ENCODE results near the gene DPH2.

DPH2 gene

DNA sequence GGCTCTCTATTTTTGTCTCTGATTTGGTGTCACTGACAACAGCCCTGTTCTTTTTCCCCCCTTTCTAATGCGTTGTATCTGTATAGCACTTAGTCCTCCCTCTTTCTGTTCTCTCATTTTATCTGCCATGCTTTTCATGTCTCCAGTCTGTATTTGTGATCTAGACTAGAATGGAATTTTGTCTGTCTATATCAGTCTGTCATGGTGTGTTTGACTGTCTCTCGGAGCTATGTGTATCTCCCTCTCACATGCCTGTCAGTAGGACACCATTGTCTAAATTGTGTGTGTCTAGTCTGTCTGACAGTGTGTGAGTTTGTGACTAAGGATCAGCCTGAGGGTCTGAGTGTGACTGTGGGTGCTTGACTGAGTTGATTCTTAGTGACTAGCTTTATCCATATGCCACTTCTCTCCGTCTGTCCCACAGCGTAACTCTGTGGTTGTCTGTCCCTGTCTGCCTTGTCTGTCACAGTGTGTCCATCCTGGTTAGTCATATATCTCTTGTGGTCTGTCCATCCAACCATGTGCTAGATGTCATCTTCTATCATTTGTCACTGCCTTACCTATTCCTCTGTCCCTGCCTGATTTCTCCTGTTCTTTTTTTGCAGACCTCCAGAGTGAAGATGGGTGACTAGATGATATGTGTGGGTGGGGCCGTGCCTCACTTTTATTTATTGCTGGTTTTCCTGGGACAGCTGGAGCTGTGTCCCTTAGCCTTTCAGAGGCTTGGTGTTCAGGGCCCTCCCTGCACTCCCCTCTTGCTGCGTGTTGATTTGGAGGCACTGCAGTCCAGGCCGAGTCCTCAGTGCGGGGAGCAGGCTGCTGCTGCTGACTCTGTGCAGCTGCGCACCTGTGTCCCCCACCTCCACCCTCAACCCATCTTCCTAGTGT is 7.8 kb downstream of the DPH2 start:
- DNase-seq (ENCODE audit: low spot score) = no peak
- TF ChIP-seq CTCF (IDR thresholded peaks at IDR 0.05; ENCODE audit: extremely low read depth, insufficient read depth, missing control alignments) = no peak
- in situ Hi-C loops (cut with MboI; ENCODE audit: low pct_unique_long_range_greater_than_20kb, low sequenced_read_pairs, unreplicated experiment) = no loop called here

DNA sequence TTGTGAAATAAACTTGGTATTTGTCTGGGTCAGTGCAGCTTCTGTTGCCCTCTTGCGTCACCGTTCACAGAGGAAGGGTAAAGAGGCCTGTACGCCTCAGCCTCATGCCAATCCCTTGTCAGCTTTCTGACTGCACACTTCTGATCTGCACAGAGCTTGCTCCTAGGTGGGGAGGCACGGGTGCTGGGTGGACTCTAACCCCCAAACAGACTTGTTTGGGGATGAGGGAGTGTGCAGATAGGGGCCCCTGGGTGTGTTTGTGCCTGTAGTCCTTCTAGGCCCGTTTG is 8.4 kb downstream of the DPH2 start:
- TF ChIP-seq CTCF (IDR thresholded peaks at IDR 0.05; ENCODE audit: extremely low read depth, insufficient read depth, missing control alignments) = no peak
- no peak for DNase-seq (ENCODE audit: low spot score)
- in situ Hi-C loops (cut with MboI; ENCODE audit: low pct_unique_long_range_greater_than_20kb, low sequenced_read_pairs, unreplicated experiment) = no loop called here

- peak; percentile 91 for DNase-seq (ENCODE audit: low spot score)
- TF ChIP-seq CTCF (IDR thresholded peaks at IDR 0.05; ENCODE audit: extremely low read depth, insufficient read depth, missing control alignments) = no peak
- in situ Hi-C loops (cut with MboI; ENCODE audit: low pct_unique_long_range_greater_than_20kb, low sequenced_read_pairs, unreplicated experiment) = no loop called here
These were observed 8.9 kb downstream of the DPH2 start, which contains the start of gene B4GALT2 for GRCh38 chr1:43978551-43979260. Gene B4GALT2 (plus strand): TSS chr1:43979210. CDS start chr1:43981161, 1,951 bp downstream.

DNA sequence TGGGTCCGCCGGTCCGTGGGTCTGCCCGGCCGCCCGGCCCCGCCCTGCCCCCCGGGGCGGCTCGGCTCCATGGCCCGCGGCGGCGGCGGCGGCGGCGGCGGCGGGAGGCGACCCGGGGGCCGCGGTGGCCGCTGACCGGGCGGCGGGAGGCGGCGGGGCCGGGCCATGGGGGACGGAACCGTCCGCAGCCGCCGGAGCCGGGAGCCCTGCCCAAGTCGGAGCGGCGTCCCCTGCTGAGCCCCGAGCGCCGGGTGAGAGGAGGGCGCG is 9.4 kb downstream of the DPH2 start:
- TF ChIP-seq CTCF (IDR thresholded peaks at IDR 0.05; ENCODE audit: extremely low read depth, insufficient read depth, missing control alignments) = no peak
- DNase-seq (ENCODE audit: low spot score) = no peak
- in situ Hi-C loops (cut with MboI; ENCODE audit: low pct_unique_long_range_greater_than_20kb, low sequenced_read_pairs, unreplicated experiment) = no loop called here

- DNase-seq (ENCODE audit: low spot score) = peak; percentile 75
- in situ Hi-C loops (cut with MboI; ENCODE audit: low pct_unique_long_range_greater_than_20kb, low sequenced_read_pairs, unreplicated experiment) = no loop called here
These were observed 9.9 kb downstream of the DPH2 start for GRCh38 chr1:43979528-43980254.

More at GRCh38 chr1:43979528-43980254, 9.9 kb downstream of the DPH2 start:
- TF ChIP-seq CTCF (IDR thresholded peaks at IDR 0.05; ENCODE audit: extremely low read depth, insufficient read depth, missing control alignments) = no peak

All from GM13977 (cell line).